ENCODE results near the gene CD2AP. TPM values are rescaled to one million over a fixed set of nuclear protein-coding genes. Genes with fewer than 3 reads are reported as not detected.
"Not testable (repeated sequence)": the region's sequence is repeated elsewhere in the genome, so short reads cannot be mapped to it uniquely, and the experiment has no call there.

Gene CD2AP
- total and polyA plus RNA-seq, 7 donors, result 17.7 to 80.2 (median 21.8) TPM

DNA sequence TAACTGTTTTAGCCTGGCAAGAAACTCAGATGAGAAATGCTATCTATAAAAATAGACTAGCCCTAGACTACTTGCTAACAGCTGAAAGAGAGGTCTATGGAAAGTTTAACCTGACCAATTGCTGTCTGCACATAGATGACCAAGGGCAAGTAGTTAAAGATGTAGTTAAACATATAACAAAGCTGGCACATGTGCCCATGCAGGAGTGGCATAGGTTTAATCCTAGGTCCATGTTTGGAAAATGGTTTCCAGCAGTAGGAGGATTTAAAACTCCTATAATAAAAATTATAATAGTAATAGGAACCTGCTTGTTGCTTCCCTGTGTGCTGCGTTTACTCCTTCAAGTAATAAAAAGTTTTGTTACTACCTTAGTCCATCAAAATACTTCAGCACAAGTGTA lies 169.6 kb downstream of the CD2AP start:
- TF ChIP-seq, protein P1, sequence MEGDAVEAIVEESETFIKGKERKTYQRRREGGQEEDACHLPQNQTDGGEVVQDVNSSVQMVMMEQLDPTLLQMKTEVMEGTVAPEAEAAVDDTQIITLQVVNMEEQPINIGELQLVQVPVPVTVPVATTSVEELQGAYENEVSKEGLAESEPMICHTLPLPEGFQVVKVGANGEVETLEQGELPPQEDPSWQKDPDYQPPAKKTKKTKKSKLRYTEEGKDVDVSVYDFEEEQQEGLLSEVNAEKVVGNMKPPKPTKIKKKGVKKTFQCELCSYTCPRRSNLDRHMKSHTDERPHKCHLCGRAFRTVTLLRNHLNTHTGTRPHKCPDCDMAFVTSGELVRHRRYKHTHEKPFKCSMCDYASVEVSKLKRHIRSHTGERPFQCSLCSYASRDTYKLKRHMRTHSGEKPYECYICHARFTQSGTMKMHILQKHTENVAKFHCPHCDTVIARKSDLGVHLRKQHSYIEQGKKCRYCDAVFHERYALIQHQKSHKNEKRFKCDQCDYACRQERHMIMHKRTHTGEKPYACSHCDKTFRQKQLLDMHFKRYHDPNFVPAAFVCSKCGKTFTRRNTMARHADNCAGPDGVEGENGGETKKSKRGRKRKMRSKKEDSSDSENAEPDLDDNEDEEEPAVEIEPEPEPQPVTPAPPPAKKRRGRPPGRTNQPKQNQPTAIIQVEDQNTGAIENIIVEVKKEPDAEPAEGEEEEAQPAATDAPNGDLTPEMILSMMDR (IDR thresholded peaks at IDR 0.05), result no peak
- TF ChIP-seq POLR2A (IDR thresholded peaks at IDR 0.05) (no peak), POLR2AphosphoS5 (IDR thresholded peaks at IDR 0.05) (no peak), EP300 (IDR thresholded peaks at IDR 0.05) (no peak)
- 12 to 70% methylated on average over 1 of the region's 1 CpG for WGBS, 2 donors
- no peak overlapping the region for H3K27ac ChIP-seq
- H3K4me3 ChIP-seq, result no peak overlapping the region
- intact Hi-C loops (cut with DNase I), result no loop called here
- H3K27me3 ChIP-seq, result no peaks in the 10 kb centered on the region
- DNase-seq, result no peak
- no peaks in the 10 kb centered on the region for H3K36me3 ChIP-seq
- H3K4me1 ChIP-seq, result no peaks in the 10 kb centered on the region
- H3K9me3 ChIP-seq, result no peaks in the 10 kb centered on the region

DNA sequence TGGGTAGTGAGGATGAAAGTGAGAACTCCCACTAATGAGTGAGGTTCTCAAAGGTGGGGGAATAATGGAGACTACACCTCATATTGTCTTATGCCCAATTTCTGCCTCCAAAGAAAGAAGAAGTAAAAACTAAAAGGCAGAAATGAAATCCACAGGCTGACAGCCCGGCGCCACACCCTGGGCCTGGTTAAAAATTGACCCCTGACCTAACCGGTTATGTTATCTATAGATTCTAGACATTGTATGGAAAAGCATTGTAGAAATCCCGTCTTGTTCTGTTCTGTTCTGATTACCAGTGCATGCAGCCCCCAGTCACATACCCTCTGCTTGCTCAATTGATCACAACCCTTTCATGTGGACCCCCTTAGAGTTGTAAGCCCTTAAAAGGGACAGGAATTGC lies 170.0 kb downstream of the CD2AP start:
- H3K27ac ChIP-seq; intact Hi-C loops (cut with DNase I): not testable (repeated sequence)
- 18 to 63% methylated on average over 4 of the region's 4 CpGs for WGBS, 2 donors

DNA sequence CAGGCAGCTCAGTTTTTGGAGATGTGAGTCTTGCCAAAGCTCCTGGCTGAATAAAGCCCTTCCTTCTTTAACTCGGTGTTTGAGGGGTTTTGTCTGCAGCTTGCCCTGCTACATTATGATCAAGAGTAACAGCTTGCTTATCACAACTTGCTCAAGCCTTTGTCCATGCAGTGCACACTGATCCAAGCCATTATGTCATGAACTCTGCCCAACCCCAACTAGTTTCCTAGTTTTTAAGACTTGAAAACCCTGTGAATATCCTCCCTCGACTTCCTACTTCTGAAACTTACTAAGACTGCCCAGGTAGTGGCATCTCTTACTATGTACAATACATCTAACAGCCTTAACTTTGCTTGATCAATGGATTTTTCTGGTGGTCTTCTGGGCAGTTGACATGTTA lies 170.4 kb downstream of the CD2AP start:
- Histone ChIP-seq H3K9me3 (no peaks in the 10 kb centered on the region), H3K4me3 (no peak overlapping the region), H3K27ac (no peak overlapping the region), H3K27me3 (no peaks in the 10 kb centered on the region), H3K4me1 (no peaks in the 10 kb centered on the region), H3K36me3 (no peaks in the 10 kb centered on the region)
- intact Hi-C loops (cut with DNase I), result no loop called here
- 30 to 70% methylated on average over 2 of the region's 2 CpGs for WGBS, 2 donors
- no peak for DNase-seq
- TF ChIP-seq POLR2AphosphoS5 (IDR thresholded peaks at IDR 0.05) (no peak), POLR2A (IDR thresholded peaks at IDR 0.05) (no peak), EP300 (IDR thresholded peaks at IDR 0.05) (no peak)
- TF ChIP-seq, protein P1 (IDR thresholded peaks at IDR 0.05), result no peak

More for the DNA sequence above, 170.0 kb downstream of the CD2AP start:
- not testable (repeated sequence) for H3K36me3 ChIP-seq, H3K27me3 ChIP-seq, DNase-seq, H3K4me1 ChIP-seq, H3K9me3 ChIP-seq, H3K4me3 ChIP-seq

DNA sequence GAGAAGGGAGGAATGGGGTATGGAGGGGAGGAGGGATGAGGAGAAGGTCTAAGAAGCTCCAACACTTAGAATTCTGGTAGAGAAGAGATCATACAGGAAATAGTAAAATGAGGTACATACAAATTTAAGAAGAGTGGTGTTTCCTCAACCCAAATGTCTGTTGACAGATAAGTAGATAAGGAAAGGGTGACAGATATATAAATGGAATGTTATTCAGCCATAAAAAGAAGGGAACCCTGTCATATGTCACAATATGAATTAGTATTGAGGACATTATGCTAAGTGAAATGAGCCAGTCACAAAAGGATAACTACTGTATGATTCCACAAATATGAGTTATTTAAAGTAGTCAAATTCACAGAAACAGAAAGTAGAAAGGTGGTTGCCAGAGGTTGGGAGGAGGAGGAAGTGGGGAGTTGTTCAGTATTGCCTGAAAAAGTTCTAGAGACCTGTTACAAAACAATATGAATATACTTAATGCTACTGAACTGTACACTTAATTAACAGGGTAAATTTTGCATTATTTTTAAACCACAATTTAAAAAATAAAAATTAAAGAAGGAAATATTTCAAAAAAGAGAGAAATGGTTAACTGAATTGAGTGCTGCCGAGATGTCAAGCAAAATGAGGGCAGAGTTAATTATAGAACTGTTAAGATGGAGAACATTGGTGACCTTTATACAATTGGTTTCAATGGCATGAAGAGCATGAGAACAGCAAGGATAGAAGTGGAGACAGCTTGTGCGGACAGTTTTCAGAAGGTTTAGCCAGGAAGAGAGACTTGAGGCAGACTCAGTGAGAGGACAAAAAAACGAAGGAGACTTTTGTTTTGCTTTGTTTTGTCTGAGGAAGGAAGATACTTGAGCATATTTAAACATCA lies 173.2 kb downstream of the CD2AP start:
- intact Hi-C loops (cut with DNase I), result no loop called here
- no peak for TF ChIP-seq POLR2AphosphoS5 (IDR thresholded peaks at IDR 0.05)
- TF ChIP-seq EP300 (IDR thresholded peaks at IDR 0.05), result no peak
- TF ChIP-seq, protein P1 (IDR thresholded peaks at IDR 0.05), result no peak
- TF ChIP-seq POLR2A (IDR thresholded peaks at IDR 0.05), result no peak
- H3K9me3 ChIP-seq, result no peaks in the 10 kb centered on the region
- DNase-seq, result no peak
- no peaks in the 10 kb centered on the region for H3K4me1 ChIP-seq
- no peak overlapping the region for H3K4me3 ChIP-seq
- H3K27ac ChIP-seq, result no peak overlapping the region
- WGBS, 2 donors, result 69 to 81% methylated on average over 3 of the region's 3 CpGs
- H3K27me3 ChIP-seq, result no peaks in the 10 kb centered on the region
- no peaks in the 10 kb centered on the region for H3K36me3 ChIP-seq

DNA sequence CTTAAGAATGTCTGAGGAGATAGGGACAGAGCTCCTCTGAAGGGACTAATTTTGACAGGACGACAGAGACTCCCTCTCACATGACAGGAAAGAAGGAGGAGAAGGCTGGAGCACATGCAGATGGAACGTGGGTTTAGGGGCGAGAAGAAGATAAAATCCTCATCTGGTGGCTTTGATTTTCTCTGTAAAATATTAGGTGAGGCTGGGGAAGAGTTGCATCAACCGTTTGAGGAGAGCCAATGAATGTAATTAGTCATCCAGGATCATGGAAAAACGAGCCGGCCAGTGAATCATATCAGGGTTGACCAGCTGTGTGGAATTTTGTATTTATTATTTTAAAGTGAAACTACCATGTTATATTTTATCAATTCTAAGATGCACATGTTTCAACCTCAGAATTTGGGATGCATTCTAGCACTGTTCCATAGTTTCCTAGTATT lies 173.9 kb downstream of the CD2AP start:
- 65 to 70% methylated on average over 6 of the region's 6 CpGs for WGBS, 2 donors
- no peaks in the 10 kb centered on the region for H3K27me3 ChIP-seq
- H3K36me3 ChIP-seq, result no peaks in the 10 kb centered on the region
- H3K27ac ChIP-seq, result no peak overlapping the region
- no peak overlapping the region for H3K4me3 ChIP-seq
- no peaks in the 10 kb centered on the region for H3K4me1 ChIP-seq
- H3K9me3 ChIP-seq, result no peaks in the 10 kb centered on the region
- intact Hi-C loops (cut with DNase I), result no loop called here
- DNase-seq, result no peak
- TF ChIP-seq EP300 (IDR thresholded peaks at IDR 0.05) (no peak), POLR2A (IDR thresholded peaks at IDR 0.05) (no peak), POLR2AphosphoS5 (IDR thresholded peaks at IDR 0.05) (no peak)
- TF ChIP-seq, protein P1 (IDR thresholded peaks at IDR 0.05), result no peak

Measured in sigmoid colon (tissue), 7 donors.